ENCODE data around the gene CHST11.

DNA sequence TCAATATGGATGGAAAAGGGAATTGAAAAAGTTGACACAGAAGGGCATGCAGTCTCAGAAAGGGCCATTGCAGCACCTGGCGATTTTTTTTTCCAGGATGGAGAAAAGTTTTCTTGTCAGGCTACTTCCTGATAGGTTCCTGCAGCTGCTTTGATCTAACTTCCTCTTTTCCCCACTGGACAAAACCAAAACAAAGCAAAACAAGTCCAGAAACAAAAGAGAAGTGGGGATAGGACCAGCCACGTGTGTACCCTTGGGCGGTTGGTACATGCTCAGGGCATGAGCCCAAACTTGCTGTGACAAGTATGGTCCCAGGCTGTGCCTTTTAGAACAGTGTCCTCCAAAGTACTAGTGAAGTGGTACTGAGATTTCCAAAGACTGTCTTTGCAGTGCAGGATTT, 89.8 kb downstream of the CHST11 start:
- TF ChIP-seq, protein P1, sequence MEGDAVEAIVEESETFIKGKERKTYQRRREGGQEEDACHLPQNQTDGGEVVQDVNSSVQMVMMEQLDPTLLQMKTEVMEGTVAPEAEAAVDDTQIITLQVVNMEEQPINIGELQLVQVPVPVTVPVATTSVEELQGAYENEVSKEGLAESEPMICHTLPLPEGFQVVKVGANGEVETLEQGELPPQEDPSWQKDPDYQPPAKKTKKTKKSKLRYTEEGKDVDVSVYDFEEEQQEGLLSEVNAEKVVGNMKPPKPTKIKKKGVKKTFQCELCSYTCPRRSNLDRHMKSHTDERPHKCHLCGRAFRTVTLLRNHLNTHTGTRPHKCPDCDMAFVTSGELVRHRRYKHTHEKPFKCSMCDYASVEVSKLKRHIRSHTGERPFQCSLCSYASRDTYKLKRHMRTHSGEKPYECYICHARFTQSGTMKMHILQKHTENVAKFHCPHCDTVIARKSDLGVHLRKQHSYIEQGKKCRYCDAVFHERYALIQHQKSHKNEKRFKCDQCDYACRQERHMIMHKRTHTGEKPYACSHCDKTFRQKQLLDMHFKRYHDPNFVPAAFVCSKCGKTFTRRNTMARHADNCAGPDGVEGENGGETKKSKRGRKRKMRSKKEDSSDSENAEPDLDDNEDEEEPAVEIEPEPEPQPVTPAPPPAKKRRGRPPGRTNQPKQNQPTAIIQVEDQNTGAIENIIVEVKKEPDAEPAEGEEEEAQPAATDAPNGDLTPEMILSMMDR (IDR thresholded peaks at IDR 0.05), result no peak
- TF ChIP-seq POLR2A (IDR thresholded peaks at IDR 0.05), result no peak
- peak in 1 of 2 donors; percentile 28 for TF ChIP-seq EP300 (IDR thresholded peaks at IDR 0.05)
